ENCODE results near the gene MPHOSPH10. TPM values are rescaled to one million over a fixed set of nuclear protein-coding genes. Genes with fewer than 3 reads are reported as not detected.
"Not testable (repeated sequence)": the region's sequence is repeated elsewhere in the genome, so short reads cannot be mapped to it uniquely, and the experiment has no call there.

Gene MPHOSPH10, protein sequence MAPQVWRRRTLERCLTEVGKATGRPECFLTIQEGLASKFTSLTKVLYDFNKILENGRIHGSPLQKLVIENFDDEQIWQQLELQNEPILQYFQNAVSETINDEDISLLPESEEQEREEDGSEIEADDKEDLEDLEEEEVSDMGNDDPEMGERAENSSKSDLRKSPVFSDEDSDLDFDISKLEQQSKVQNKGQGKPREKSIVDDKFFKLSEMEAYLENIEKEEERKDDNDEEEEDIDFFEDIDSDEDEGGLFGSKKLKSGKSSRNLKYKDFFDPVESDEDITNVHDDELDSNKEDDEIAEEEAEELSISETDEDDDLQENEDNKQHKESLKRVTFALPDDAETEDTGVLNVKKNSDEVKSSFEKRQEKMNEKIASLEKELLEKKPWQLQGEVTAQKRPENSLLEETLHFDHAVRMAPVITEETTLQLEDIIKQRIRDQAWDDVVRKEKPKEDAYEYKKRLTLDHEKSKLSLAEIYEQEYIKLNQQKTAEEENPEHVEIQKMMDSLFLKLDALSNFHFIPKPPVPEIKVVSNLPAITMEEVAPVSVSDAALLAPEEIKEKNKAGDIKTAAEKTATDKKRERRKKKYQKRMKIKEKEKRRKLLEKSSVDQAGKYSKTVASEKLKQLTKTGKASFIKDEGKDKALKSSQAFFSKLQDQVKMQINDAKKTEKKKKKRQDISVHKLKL
- 16.0 and 26.9 TPM in 2 replicates for total RNA-seq (2021)
- percentile 80 among the genes with signal in this experiment for Bru-seq, nascent RNA
- BruChase-seq, experiment 1, labeled RNA remaining after a 2-hour chase: percentile 76 among the genes with signal in this experiment
- BruChase-seq, experiment 2, labeled RNA remaining after a 6-hour chase: percentile 83 among the genes with signal in this experiment
- long read RNA-seq, transcript MPHOSPH10-201 (11 exons, 2,484 nt): major isoform, 43 of 47 reads
- long read RNA-seq, partial matches to known transcripts: 1 of 47 reads
- long read RNA-seq, other reads (novel, unspliced or antisense): 1 of 47 reads

DNA sequence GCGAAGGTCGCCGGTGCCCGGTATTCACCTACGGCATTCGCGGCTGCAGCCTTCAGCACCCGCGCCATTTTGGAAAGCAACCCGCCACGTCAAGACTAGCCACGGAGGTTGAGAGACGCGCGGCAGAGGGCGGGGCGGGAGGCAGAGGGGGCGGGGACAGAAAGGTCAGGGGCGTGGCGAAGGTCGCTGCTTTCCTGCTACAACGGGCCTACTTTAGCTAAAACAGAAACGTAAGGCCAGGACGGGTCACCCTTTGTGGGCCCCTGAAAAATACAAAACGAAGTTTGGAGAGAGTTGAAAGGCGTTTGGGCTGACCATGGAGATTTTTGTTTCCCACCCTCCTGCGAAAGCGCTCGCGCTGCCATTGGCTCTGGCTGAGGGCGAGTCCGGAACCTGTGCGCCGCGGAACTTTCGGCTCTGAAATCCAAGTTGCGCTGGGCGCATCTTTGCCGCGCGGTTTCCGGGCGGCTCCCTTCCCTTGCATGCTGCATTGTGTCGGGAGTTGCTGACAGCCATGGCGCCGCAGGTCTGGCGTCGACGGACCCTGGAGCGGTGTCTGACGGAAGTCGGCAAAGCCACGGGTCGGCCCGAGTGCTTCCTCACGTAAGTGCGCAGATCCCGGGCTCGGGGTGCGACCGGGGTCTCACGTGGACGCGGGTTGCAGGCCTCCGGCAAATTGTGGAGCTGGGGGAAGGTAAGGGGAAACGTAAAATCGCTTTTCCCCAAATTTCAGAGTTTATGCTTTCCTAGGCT is at the start of gene MPHOSPH10, which contains the start of gene MCEE:
MPHOSPH10 (plus strand) TSS at position 483 of the 753 bp plus-strand sequence; CDS start at position 515, 32 bp downstream.
MCEE (minus strand) TSS at position 78 of the 753 bp plus-strand sequence; CDS start at position 68, 10 bp downstream.
- TSS peak; percentile 33 for BruUV-seq (replicated peaks)
- peaks cover 19% of the 10 kb centered on the region; the same call in 1 of the 2 replicates for H3F3A ChIP-seq (ENCODE audit: insufficient read depth, low read depth)
- CTCF ChIA-PET: interaction anchor here (0.9 to 1.0 kb wide), 2 partner anchors 97 to 129 kb away, joined by 3 to 6 read pairs; partner anchors contain the start of gene PAIP2B
- peak; percentile 81 to 87 for DNase-seq
- TF ChIP-seq CTCF (conservative IDR thresholded peaks at IDR 0.05) (no peak), EZH2 (IDR thresholded peaks at IDR 0.05; ENCODE audit: low read depth) (no peak)
- H4K20me1 ChIP-seq (ENCODE audit: insufficient read depth): 0 out of 2 replicates have a peak, but pooled peaks cover 5% of the 10 kb centered on the region
- no peaks in the 10 kb centered on the region for H3K9me3 ChIP-seq (ENCODE audit: insufficient read depth, low read depth)
- peak within 1 kb of the TSS; percentile 99 for H3K4me2 ChIP-seq
- H2AFZ ChIP-seq: peak within 1 kb of the TSS; percentile 87
- H3K79me2 ChIP-seq (ENCODE audit: low read depth): peaks cover 61% of the 10 kb centered on the region
- peaks cover 13% of the 10 kb centered on the region for H3K36me3 ChIP-seq (ENCODE audit: low read depth)
- intact Hi-C loops (cut with micrococcal nuclease; ENCODE audit: unreplicated experiment): loop anchor here (1.0 to 2.0 kb wide), 2 partner anchors 62 to 108 kb away; partner anchors contain the start of gene NAGK
- peaks cover 40% of the 10 kb centered on the region for H3K4me1 ChIP-seq (replicated peaks; ENCODE audit: insufficient read depth)
- peak within 1 kb of the TSS; percentile 88 for H3K4me3 ChIP-seq
- POLR2A ChIA-PET (ENCODE audit: unreplicated experiment): interaction anchor here (0.5 to 0.7 kb wide), 2 partner anchors 63 to 866 kb away, joined by 3 to 6 read pairs; no protein-coding TSS in a partner anchor
- H3K27ac ChIP-seq: peak within 1 kb of the TSS; percentile 87
- H3K27me3 ChIP-seq (ENCODE audit: insufficient read depth, low read depth): no peaks in the 10 kb centered on the region
- no peaks in the 10 kb centered on the region for H3K9me2 ChIP-seq (ENCODE audit: insufficient read depth)

GRCh38 chr2:71082402-71083252 is 47.8 kb upstream of the MPHOSPH10 start:
- TSS peak; percentile 17 for BruUV-seq (replicated peaks)
- Histone ChIP-seq H4K20me1 (ENCODE audit: insufficient read depth) (no peaks in the 10 kb centered on the region), H3F3A (ENCODE audit: insufficient read depth, low read depth) (no peaks in the 10 kb centered on the region), H3K4me2 (no peak overlapping the region), H3K9me3 (ENCODE audit: insufficient read depth, low read depth) (no peaks in the 10 kb centered on the region), H3K4me3 (no peak overlapping the region), H3K27ac (no peak overlapping the region), H3K4me1 (replicated peaks; ENCODE audit: insufficient read depth) (no peaks in the 10 kb centered on the region), H3K79me2 (ENCODE audit: low read depth) (no peaks in the 10 kb centered on the region), H3K27me3 (ENCODE audit: insufficient read depth, low read depth) (no peaks in the 10 kb centered on the region), H3K9me2 (ENCODE audit: insufficient read depth) (no peaks in the 10 kb centered on the region), H2AFZ (no peak overlapping the region), H3K36me3 (ENCODE audit: low read depth) (no peaks in the 10 kb centered on the region)
- no peak for DNase-seq
- ChIA-PET CTCF (interaction anchor here (0.6 kb wide), 1 partner anchor 249 kb away, joined by 4 read pairs; the partner anchor contains the start of gene ZNF638), POLR2A (ENCODE audit: unreplicated experiment) (interaction anchor here (0.6 kb wide), 2 partner anchors 108 to 1080 kb away, joined by 3 to 6 read pairs; no protein-coding TSS in a partner anchor)
- TF ChIP-seq CTCF (conservative IDR thresholded peaks at IDR 0.05) (no peak), EZH2 (IDR thresholded peaks at IDR 0.05; ENCODE audit: low read depth) (no peak)
- intact Hi-C loops (cut with micrococcal nuclease; ENCODE audit: unreplicated experiment): no loop called here

GRCh38 chr2:71083297-71083696 is 47.1 kb upstream of the MPHOSPH10 start:
- H3K79me2 ChIP-seq (ENCODE audit: low read depth); H3F3A ChIP-seq (ENCODE audit: insufficient read depth, low read depth); H3K27ac ChIP-seq; H3K4me2 ChIP-seq; DNase-seq; H3K4me1 ChIP-seq (replicated peaks; ENCODE audit: insufficient read depth); CTCF ChIA-PET; H3K4me3 ChIP-seq; intact Hi-C loops (cut with micrococcal nuclease; ENCODE audit: unreplicated experiment); H2AFZ ChIP-seq; H3K27me3 ChIP-seq (ENCODE audit: insufficient read depth, low read depth); H3K36me3 ChIP-seq (ENCODE audit: low read depth); H4K20me1 ChIP-seq (ENCODE audit: insufficient read depth); H3K9me3 ChIP-seq (ENCODE audit: insufficient read depth, low read depth); H3K9me2 ChIP-seq (ENCODE audit: insufficient read depth); BruUV-seq (replicated peaks): not testable (repeated sequence)
- POLR2A ChIA-PET (ENCODE audit: unreplicated experiment): interaction anchor here (0.6 kb wide), 1 partner anchor 108 kb away, joined by 3 read pairs; no protein-coding TSS in a partner anchor

DNA sequence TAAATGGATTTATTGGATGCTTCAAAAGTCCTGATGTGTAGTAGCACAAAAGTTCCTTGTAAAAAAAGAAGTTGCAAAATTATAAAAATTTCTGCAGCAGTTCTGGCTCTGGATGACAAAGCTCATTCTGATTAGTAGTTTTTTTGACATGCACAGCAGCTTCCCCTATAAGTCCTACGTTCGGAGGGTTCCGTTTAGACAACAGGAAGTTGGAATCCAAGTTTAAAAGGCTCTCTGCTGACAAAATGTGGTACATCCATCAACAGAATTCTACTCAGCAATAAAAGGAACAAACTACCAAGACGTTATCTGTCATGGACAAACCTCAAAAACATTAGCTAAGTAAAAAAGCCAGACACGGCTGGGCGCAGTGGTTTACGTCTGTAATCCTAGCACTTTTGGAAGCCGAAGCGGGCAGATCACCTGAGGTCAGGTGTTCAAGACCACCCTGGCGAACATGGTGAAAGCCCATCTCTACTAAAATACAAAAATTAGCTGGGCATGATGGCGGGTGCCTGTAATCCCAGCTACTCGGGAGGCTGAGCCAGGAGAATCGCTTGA is 46.6 kb upstream of the MPHOSPH10 start:
- DNase-seq; H4K20me1 ChIP-seq (ENCODE audit: insufficient read depth); H3F3A ChIP-seq (ENCODE audit: insufficient read depth, low read depth); H3K4me3 ChIP-seq; H3K4me2 ChIP-seq; H3K79me2 ChIP-seq (ENCODE audit: low read depth); H3K36me3 ChIP-seq (ENCODE audit: low read depth); BruUV-seq (replicated peaks); H3K9me3 ChIP-seq (ENCODE audit: insufficient read depth, low read depth); POLR2A ChIA-PET (ENCODE audit: unreplicated experiment); CTCF ChIA-PET; H3K9me2 ChIP-seq (ENCODE audit: insufficient read depth); H3K27me3 ChIP-seq (ENCODE audit: insufficient read depth, low read depth); H3K4me1 ChIP-seq (replicated peaks; ENCODE audit: insufficient read depth); H2AFZ ChIP-seq; intact Hi-C loops (cut with micrococcal nuclease; ENCODE audit: unreplicated experiment); H3K27ac ChIP-seq: not testable (repeated sequence)

Measured in PC-9 (cell line).